Measurements from ENCODE around the gene FBLN2. TPM values are rescaled to one million over a fixed set of nuclear protein-coding genes. Genes with fewer than 3 reads are reported as not detected.

FBLN2 gene
- total RNA-seq, 1 experiment from 2014 or later, result 0.39 TPM

DNA sequence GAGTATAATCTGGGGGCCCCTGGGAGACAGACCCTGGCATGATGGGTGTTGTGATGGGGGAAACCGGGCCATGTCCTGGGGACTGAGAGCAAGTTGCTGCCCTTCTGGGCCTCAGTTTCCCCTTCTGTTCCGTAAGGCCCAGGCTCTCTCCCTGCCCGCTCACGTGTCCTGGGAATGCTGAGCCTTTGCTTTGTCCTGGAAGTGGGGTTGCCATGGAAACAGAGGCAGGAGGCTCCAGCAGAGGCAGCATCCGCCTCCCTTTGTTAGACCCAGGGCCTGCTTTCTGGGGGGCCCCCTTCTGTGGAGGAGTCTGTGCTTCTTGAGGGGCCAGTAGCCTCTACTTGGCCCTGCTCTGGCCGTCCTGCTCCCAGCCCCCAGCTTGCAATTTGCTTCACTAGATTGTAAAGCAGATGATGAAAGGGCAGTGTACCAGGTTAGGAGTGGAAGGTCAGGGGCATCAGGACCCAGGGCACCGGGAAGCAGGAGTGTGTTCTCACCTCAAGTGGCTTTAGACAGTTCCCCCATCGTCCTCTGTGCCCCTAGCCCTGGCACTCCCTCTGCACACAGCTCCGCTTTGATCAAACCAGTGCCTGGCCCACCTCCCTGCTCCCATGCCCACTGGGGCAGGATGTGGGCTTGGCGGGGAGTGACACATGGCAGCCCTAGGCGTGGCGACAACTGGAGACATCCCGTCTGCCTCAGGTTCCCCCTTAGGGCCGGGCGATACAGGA, 105.6 kb downstream of the FBLN2 start:
- no TSS peak for BruUV-seq (replicated peaks)
- ChIA-PET POLR2A (no interaction called here), CTCF (interaction anchor here (0.6 to 12.3 kb wide), 6 partner anchors 8 to 242 kb away, joined by 3 to 297 read pairs (median 4); partner anchors contain the start of genes HDAC11 and WNT7A), RAD21 (ENCODE audit: low non-redundant PET in 1 of 2, low total read pairs in 2 of 2, uncharacterized antibody in 2 of 2, unreplicated experiment in 2 of 2) (interaction anchor here (1.5 to 1.6 kb wide), 3 partner anchors 226 to 230 kb away, joined by 4 to 5 read pairs (median 5); partner anchors contain the start of gene WNT7A (in 2 of the 2))
- Histone ChIP-seq H2AFZ (ENCODE audit: low read depth, low read length, poor library complexity, severe bottlenecking) (no peak overlapping the region), H3K9me2 (ENCODE audit: insufficient read depth) (no peaks in the 10 kb centered on the region), H3K27me3 (ENCODE audit: insufficient read depth, low read length) (no peaks in the 10 kb centered on the region), H3K36me3 (ENCODE audit: control insufficient read depth in 1 of 2, insufficient read depth in 2 of 2, low read length in 2 of 2) (no peaks in the 10 kb centered on the region), H3K4me1 (ENCODE audit: control insufficient read depth in 1 of 2, insufficient read depth in 2 of 2, low read length in 2 of 2) (peaks cover 4 to 44% of the 10 kb centered on the region in 2 experiments; a peak in 3 of 4 replicates), H3K9ac (ENCODE audit: low read length) (no peak overlapping the region), H4K20me1 (ENCODE audit: insufficient read depth) (no peaks in the 10 kb centered on the region), H3K79me2 (ENCODE audit: insufficient read depth, low read length) (no peaks in the 10 kb centered on the region), H3K27ac (ENCODE audit: low read depth, low read length) (no peak overlapping the region), H3K4me3 (replicated peaks in 1 of 2; ENCODE audit: low read depth in 1 of 2, low read length in 2 of 2) (no peak overlapping the region), H3K4me2 (ENCODE audit: low read length) (no peak overlapping the region), H3K9me3 (ENCODE audit: control insufficient read depth in 1 of 2, insufficient read depth in 1 of 2, low read depth in 1 of 2, low read length in 2 of 2) (no peaks in the 10 kb centered on the region)
- ATAC-seq (no peak), DNase-seq (ENCODE audit: low read depth, low spot score) (no peak)
- intact Hi-C loops (cut with micrococcal nuclease), result loop anchor here (10.0 kb wide), 1 partner anchor 470 kb away; the partner anchor contains the start of genes CHCHD4 and TMEM43
- TF ChIP-seq, protein P1, sequence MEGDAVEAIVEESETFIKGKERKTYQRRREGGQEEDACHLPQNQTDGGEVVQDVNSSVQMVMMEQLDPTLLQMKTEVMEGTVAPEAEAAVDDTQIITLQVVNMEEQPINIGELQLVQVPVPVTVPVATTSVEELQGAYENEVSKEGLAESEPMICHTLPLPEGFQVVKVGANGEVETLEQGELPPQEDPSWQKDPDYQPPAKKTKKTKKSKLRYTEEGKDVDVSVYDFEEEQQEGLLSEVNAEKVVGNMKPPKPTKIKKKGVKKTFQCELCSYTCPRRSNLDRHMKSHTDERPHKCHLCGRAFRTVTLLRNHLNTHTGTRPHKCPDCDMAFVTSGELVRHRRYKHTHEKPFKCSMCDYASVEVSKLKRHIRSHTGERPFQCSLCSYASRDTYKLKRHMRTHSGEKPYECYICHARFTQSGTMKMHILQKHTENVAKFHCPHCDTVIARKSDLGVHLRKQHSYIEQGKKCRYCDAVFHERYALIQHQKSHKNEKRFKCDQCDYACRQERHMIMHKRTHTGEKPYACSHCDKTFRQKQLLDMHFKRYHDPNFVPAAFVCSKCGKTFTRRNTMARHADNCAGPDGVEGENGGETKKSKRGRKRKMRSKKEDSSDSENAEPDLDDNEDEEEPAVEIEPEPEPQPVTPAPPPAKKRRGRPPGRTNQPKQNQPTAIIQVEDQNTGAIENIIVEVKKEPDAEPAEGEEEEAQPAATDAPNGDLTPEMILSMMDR (IDR thresholded peaks at IDR 0.05 in 2 of 3, conservative IDR thresholded peaks at IDR 0.05 in 1 of 3; ENCODE audit: borderline replicate concordance in 1 of 3, insufficient read depth in 1 of 3, low read depth in 2 of 3, low read length in 2 of 3), result no peak
- TF ChIP-seq, protein P2, sequence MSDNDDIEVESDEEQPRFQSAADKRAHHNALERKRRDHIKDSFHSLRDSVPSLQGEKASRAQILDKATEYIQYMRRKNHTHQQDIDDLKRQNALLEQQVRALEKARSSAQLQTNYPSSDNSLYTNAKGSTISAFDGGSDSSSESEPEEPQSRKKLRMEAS (IDR thresholded peaks at IDR 0.05), result no peak
- TF ChIP-seq CBX3 (IDR thresholded peaks at IDR 0.05; ENCODE audit: low read depth), result no peak
- no peak for TF ChIP-seq CEBPB (IDR thresholded peaks at IDR 0.05; ENCODE audit: low read depth)
- no peak for TF ChIP-seq TCF7L2 (IDR thresholded peaks at IDR 0.05; ENCODE audit: borderline replicate concordance, extremely low read depth, insufficient read depth, insufficient read length)
- TF ChIP-seq EGR1 (IDR thresholded peaks at IDR 0.05; ENCODE audit: low read depth), result no peak
- TF ChIP-seq, protein P3, sequence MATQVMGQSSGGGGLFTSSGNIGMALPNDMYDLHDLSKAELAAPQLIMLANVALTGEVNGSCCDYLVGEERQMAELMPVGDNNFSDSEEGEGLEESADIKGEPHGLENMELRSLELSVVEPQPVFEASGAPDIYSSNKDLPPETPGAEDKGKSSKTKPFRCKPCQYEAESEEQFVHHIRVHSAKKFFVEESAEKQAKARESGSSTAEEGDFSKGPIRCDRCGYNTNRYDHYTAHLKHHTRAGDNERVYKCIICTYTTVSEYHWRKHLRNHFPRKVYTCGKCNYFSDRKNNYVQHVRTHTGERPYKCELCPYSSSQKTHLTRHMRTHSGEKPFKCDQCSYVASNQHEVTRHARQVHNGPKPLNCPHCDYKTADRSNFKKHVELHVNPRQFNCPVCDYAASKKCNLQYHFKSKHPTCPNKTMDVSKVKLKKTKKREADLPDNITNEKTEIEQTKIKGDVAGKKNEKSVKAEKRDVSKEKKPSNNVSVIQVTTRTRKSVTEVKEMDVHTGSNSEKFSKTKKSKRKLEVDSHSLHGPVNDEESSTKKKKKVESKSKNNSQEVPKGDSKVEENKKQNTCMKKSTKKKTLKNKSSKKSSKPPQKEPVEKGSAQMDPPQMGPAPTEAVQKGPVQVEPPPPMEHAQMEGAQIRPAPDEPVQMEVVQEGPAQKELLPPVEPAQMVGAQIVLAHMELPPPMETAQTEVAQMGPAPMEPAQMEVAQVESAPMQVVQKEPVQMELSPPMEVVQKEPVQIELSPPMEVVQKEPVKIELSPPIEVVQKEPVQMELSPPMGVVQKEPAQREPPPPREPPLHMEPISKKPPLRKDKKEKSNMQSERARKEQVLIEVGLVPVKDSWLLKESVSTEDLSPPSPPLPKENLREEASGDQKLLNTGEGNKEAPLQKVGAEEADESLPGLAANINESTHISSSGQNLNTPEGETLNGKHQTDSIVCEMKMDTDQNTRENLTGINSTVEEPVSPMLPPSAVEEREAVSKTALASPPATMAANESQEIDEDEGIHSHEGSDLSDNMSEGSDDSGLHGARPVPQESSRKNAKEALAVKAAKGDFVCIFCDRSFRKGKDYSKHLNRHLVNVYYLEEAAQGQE (IDR thresholded peaks at IDR 0.05; ENCODE audit: low read depth), result no peak
- no peak for TF ChIP-seq POLR2AphosphoS5 (IDR thresholded peaks at IDR 0.05; ENCODE audit: low read depth, low read length)
- TF ChIP-seq SRF (IDR thresholded peaks at IDR 0.05; ENCODE audit: low read depth), result no peak
- no peak for TF ChIP-seq EZH2 (IDR thresholded peaks at IDR 0.05)

Measured in HCT116 (cell line).